Sigmoid colon (tissue), 7 donors: Measurements from ENCODE around the gene PLPPR2. TPM values are rescaled to one million over a fixed set of nuclear protein-coding genes. Genes with fewer than 3 reads are reported as not detected.

Experiments
- DNase-seq: peaks from one replicate; pipeline ENCODE4 v3.0.0-alpha.2; 2019
- H3K27ac ChIP-seq, 4 donors: fragments of 200-600 bp; sonication (generic); one replicate each; pipeline ENCODE4 v1.5.1; 2016 to 2019; ENCODE audit warnings: mild to moderate bottlenecking in 1 of 4
- H3K27me3 ChIP-seq, 3 donors: fragments of 200-600 bp; sonication (generic); one replicate each; pipeline ENCODE4 v1.5.1; 2019; ENCODE audit warnings: mild to moderate bottlenecking in 1 of 3
- H3K36me3 ChIP-seq, 4 donors: fragments of 200-600 bp; sonication (generic); one replicate each; pipeline ENCODE4 v1.5.1; 2016 to 2019
- H3K4me1 ChIP-seq, 4 donors: fragments of 200-600 bp; sonication (generic); one replicate each; pipeline ENCODE4 v1.5.1; 2017 to 2019
- H3K4me3 ChIP-seq, 4 donors: fragments of 200-600 bp; sonication (generic); one replicate each; pipeline ENCODE4 v1.5.1; 2017 to 2019; ENCODE audit warnings: mild to moderate bottlenecking in 2 of 4, moderate library complexity in 1 of 4
- H3K9me3 ChIP-seq, 4 donors: fragments of 200-600 bp in 3 of 4; sonication (generic) in 3 of 4; one replicate each; pipeline versions ENCODE4 v1.5.1 to v1.6.1; 2013 to 2019
- EP300 ChIP-seq, 4 donors: sonication (generic); formaldehyde crosslinking; IDR thresholded peaks; one replicate each; pipeline ENCODE4 v1.6.1; 2017; ENCODE audit warnings: antibody characterized with exemption in 4 of 4
- POLR2A ChIP-seq, 2 donors: fragments of 450-650 bp; IDR thresholded peaks; one replicate each; pipeline ENCODE4 v1.6.1; 2016; ENCODE audit warnings: antibody characterized with exemption in 2 of 2, mild to moderate bottlenecking in 2 of 2, moderate library complexity in 2 of 2
- POLR2AphosphoS5 ChIP-seq, 4 donors: sonication (generic); formaldehyde crosslinking; IDR thresholded peaks; one replicate each; pipeline ENCODE4 v1.6.1; 2017; ENCODE audit warnings: antibody characterized with exemption in 4 of 4
- WGBS, 2 donors: extraction: QIAGEN DNeasy Blood & Tissue Kit; methylation state at CpG; one replicate each; pipeline ENCODE4 v1.1.7; 2013; 5-methylcytosine and 5-hydroxymethylcytosine counted together
- intact Hi-C: fragments of 100-400 bp; cut with DNase I; formaldehyde crosslinking; loops from one replicate; pipeline ENCODE4 v1.15.1; 2023
- polyA plus RNA-seq, 3 donors: library from polyadenylated mRNA; stranded (reverse); fragments of 200-250 nt; gene quantifications; one replicate each; pipeline ENCODE4 v1.2.3, GENCODE V29; 2013
- total RNA-seq, 4 donors: library from RNA; depleted of rRNA; stranded (reverse); fragments of >200 nt; gene quantifications; one replicate each; pipeline ENCODE4 v1.1.0, GENCODE V29; 2016
- TF ChIP-seq, protein P1 (sequence below), 4 experiments: fragments of 450-650 bp in 3 of 4; fragments of 200-600 bp in 1 of 4; IDR thresholded peaks; one replicate each; pipeline ENCODE4 v1.5.1; 2016 to 2019; ENCODE audit warnings: antibody characterized with exemption in 4 of 4, mild to moderate bottlenecking in 3 of 4, moderate library complexity in 2 of 4
- donor health status: healthy with polysubstance abuse.
- donor health status: Bipolar disorder and iron deficiency.
- donor health status: healthy.

The PLPPR2 gene
- total and polyA plus RNA-seq, 7 donors: 1.4 to 43.8 (median 13.9) TPM

GRCh38 chr19:11356676-11357550 is 1.7 kb downstream of the PLPPR2 start:
- Histone ChIP-seq H3K9me3 (no peaks in the 10 kb centered on the region), H3K4me3 (no peak overlapping the region), H3K36me3 (peaks cover 0 to 34% (median 8%) of the 10 kb centered on the region in 4 donors), H3K27me3 (no peaks in the 10 kb centered on the region), H3K27ac (peak overlapping the region in 1 of 4 donors; percentile 87), H3K4me1 (peaks cover 0 to 26% (median 20%) of the 10 kb centered on the region in 4 donors)
- no peak for TF ChIP-seq POLR2AphosphoS5 (IDR thresholded peaks at IDR 0.05)
- TF ChIP-seq, protein P1, sequence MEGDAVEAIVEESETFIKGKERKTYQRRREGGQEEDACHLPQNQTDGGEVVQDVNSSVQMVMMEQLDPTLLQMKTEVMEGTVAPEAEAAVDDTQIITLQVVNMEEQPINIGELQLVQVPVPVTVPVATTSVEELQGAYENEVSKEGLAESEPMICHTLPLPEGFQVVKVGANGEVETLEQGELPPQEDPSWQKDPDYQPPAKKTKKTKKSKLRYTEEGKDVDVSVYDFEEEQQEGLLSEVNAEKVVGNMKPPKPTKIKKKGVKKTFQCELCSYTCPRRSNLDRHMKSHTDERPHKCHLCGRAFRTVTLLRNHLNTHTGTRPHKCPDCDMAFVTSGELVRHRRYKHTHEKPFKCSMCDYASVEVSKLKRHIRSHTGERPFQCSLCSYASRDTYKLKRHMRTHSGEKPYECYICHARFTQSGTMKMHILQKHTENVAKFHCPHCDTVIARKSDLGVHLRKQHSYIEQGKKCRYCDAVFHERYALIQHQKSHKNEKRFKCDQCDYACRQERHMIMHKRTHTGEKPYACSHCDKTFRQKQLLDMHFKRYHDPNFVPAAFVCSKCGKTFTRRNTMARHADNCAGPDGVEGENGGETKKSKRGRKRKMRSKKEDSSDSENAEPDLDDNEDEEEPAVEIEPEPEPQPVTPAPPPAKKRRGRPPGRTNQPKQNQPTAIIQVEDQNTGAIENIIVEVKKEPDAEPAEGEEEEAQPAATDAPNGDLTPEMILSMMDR (IDR thresholded peaks at IDR 0.05): no peak
- no peak for TF ChIP-seq POLR2A (IDR thresholded peaks at IDR 0.05)
- no peak for TF ChIP-seq EP300 (IDR thresholded peaks at IDR 0.05)
- DNase-seq: no peak
- intact Hi-C loops: no loop called here
- WGBS, 2 donors: 77 to 81% methylated on average over 11 of the region's 11 CpGs

DNA sequence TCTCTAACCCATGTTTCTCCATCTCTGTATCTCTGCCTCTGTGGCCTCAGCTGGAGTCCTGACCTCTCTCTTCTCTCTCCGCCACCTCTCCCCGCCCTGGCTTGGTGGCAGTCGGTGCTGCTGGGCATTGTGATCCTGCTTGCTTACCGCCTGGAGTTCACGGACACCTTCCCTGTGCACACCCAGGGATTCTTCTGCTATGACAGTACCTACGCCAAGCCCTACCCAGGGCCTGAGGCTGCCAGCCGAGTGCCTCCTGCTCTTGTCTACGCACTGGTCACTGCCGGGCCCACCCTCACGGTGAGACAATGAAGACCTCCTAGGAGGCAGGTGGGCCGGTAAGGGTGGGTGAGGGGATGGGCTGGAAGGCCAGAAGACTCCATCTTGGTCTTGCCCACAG is 4.2 kb downstream of the PLPPR2 start:
- Histone ChIP-seq H3K36me3 (peaks cover 7 to 59% (median 19%) of the 10 kb centered on the region in 4 donors), H3K4me1 (peaks cover 0 to 26% (median 20%) of the 10 kb centered on the region in 4 donors), H3K27me3 (no peaks in the 10 kb centered on the region), H3K27ac (no peak overlapping the region), H3K4me3 (no peak overlapping the region), H3K9me3 (no peaks in the 10 kb centered on the region)
- intact Hi-C loops: no loop called here
- DNase-seq: no peak
- 77 to 87% methylated on average over 11 of the region's 11 CpGs for WGBS, 2 donors
- TF ChIP-seq, protein P1 (IDR thresholded peaks at IDR 0.05): no peak
- TF ChIP-seq POLR2AphosphoS5 (IDR thresholded peaks at IDR 0.05): no peak
- TF ChIP-seq EP300 (IDR thresholded peaks at IDR 0.05): no peak
- no peak for TF ChIP-seq POLR2A (IDR thresholded peaks at IDR 0.05)

GRCh38 chr19:11361037-11361770 is 6.0 kb downstream of the PLPPR2 start:
- Histone ChIP-seq H3K36me3 (peaks cover 7 to 74% (median 25%) of the 10 kb centered on the region in 4 donors), H3K27me3 (no peaks in the 10 kb centered on the region), H3K4me3 (no peak overlapping the region), H3K27ac (no peak overlapping the region), H3K9me3 (no peaks in the 10 kb centered on the region), H3K4me1 (peaks cover 0 to 11% (median 8%) of the 10 kb centered on the region in 4 donors)
- 21 to 64% methylated on average over 43 of the region's 43 CpGs for WGBS, 2 donors
- TF ChIP-seq EP300 (IDR thresholded peaks at IDR 0.05) (no peak), POLR2AphosphoS5 (IDR thresholded peaks at IDR 0.05) (no peak)
- TF ChIP-seq, protein P1 (IDR thresholded peaks at IDR 0.05): no peak
- intact Hi-C loops: no loop called here
- no peak for DNase-seq

DNA sequence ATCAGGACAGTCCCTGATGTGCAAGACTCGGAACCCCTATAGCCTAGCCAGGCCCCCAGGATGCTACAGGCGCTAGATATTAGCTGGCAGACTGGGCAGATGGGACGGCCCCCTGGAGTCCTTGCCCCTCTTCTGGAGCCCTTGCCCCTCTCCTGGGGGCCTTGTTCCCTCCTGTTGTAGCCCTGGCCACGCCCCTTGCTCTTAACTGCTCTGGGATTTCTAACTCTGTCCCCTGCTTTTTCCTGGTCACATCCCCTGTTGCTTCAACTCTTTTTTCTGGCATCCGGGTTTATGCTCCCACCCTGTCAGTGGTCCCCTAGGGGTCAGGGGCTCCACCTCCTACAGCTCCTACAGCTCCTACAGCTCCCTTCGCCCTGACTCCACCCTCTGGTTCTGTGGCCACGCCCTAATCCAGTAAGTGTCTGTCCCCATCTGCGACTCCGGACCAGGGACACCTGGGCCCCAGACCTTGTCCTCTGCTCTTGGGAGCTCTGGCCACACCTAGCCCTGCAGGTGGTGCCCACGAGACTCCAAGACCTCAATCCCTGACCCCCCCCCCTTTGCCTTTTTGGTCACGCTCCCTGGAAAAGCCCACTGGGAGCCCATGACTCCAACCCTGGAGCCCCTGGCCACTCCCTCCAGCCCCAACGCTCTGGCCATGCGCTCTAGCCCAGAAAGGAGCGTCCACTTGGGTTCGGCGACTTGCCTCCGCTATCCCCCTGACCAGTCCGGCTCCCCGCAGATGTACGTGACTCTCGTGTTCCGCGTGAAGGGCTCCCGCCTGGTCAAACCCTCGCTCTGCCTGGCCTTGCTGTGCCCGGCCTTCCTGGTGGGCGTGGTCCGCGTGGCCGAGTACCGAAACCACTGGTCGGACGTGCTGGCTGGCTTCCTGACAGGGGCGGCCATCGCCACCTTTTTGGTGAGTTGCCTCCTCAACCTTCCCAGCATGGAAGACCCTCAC is 6.8 kb downstream of the PLPPR2 start:
- H3K4me1 ChIP-seq: peaks cover 0 to 2% (median under 1%) of the 10 kb centered on the region in 4 donors
- no peak overlapping the region for H3K4me3 ChIP-seq
- intact Hi-C loops: no loop called here
- H3K27me3 ChIP-seq: no peaks in the 10 kb centered on the region
- no peak for TF ChIP-seq POLR2A (IDR thresholded peaks at IDR 0.05)
- TF ChIP-seq, protein P1 (IDR thresholded peaks at IDR 0.05): no peak
- no peak for TF ChIP-seq EP300 (IDR thresholded peaks at IDR 0.05)
- TF ChIP-seq POLR2AphosphoS5 (IDR thresholded peaks at IDR 0.05): no peak
- DNase-seq: no peak
- H3K9me3 ChIP-seq: no peaks in the 10 kb centered on the region
- H3K36me3 ChIP-seq: peaks cover 7 to 74% (median 25%) of the 10 kb centered on the region in 4 donors
- 55 to 75% methylated on average over 35 of the region's 35 CpGs for WGBS, 2 donors
- no peak overlapping the region for H3K27ac ChIP-seq
